Measurements from ENCODE around the gene SBNO1. TPM values are rescaled to one million over a fixed set of nuclear protein-coding genes. Genes with fewer than 3 reads are reported as not detected.
"Not testable (repeated sequence)": the region's sequence is repeated elsewhere in the genome, so short reads cannot be mapped to it uniquely, and the experiment has no call there.

SBNO1 gene
- total RNA-seq, 1 donor from 2014 or later, result 11.5 TPM

DNA sequence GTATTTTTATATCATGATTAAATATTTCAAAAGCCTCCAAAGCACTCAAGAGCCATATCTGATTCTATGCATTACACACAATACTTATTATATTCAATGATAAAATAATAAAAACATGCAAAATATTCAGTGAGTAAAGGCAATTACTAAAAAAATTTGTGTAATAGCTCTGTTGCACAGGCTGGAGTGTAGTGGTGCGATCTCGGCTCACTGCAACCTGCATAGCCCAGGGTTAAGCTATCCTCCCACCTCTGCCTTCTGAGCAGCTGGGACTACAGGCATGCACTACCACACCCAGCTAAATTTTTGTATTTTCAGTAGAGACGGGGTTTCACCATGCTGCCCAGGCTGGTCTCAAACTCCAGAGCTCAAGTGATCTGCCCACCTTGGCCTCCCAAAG is 45.4 kb downstream of the SBNO1 start:
- Histone ChIP-seq H3K27me3 (ENCODE audit: control insufficient read depth in 3 of 3, insufficient read depth in 3 of 3, low read length in 3 of 3) (no peaks in the 10 kb centered on the region), H3K36me3 (ENCODE audit: control insufficient read depth in 3 of 3, insufficient read depth in 3 of 3, low read length in 3 of 3) (peaks cover 43 to 77% (median 74%) of the 10 kb centered on the region in 3 donors), H3K4me1 (ENCODE audit: control insufficient read depth in 3 of 3, insufficient read depth in 3 of 3, low read length in 3 of 3) (no peaks in the 10 kb centered on the region), H3K9me3 (ENCODE audit: control insufficient read depth in 3 of 3, low read length in 3 of 3) (no peaks in the 10 kb centered on the region), H3K9ac (ENCODE audit: low read depth in 1 of 3, low read length in 3 of 3) (no peak overlapping the region), H3K4me3 (ENCODE audit: low read length in 3 of 3) (no peak overlapping the region), H3K27ac (ENCODE audit: low read depth, low read length) (no peak overlapping the region)

GRCh38 chr12:123313046-123313445 is 51.6 kb downstream of the SBNO1 start:
- H3K4me3 ChIP-seq (ENCODE audit: low read length in 3 of 3); H3K9me3 ChIP-seq (ENCODE audit: control insufficient read depth in 3 of 3, low read length in 3 of 3); H3K27ac ChIP-seq (ENCODE audit: low read depth, low read length); H3K27me3 ChIP-seq (ENCODE audit: control insufficient read depth in 3 of 3, insufficient read depth in 3 of 3, low read length in 3 of 3); H3K9ac ChIP-seq (ENCODE audit: low read depth in 1 of 3, low read length in 3 of 3); H3K4me1 ChIP-seq (ENCODE audit: control insufficient read depth in 3 of 3, insufficient read depth in 3 of 3, low read length in 3 of 3): not testable (repeated sequence)
- peaks cover 40 to 62% (median 59%) of the 10 kb centered on the region in 3 donors for H3K36me3 ChIP-seq (ENCODE audit: control insufficient read depth in 3 of 3, insufficient read depth in 3 of 3, low read length in 3 of 3)

DNA sequence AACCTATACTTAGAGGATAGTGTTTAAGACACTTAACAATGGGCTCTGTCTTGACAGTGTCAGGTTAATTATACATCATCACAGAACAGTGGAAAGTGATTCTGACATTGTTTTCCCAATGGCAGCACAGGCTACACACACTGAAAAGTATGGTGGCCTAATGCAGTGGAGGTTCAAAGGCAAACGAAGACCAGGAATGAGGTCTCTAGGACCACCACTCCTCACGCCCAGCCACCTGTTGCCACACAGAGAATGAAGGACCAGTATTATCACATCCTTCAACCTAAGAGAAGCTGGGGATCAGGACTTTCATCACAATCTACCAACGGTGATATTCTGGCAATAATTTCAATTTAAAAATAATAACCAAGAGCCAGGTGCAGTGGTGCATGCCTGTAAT is 58.4 kb downstream of the SBNO1 start:
- Histone ChIP-seq H3K36me3 (ENCODE audit: control insufficient read depth in 3 of 3, insufficient read depth in 3 of 3, low read length in 3 of 3) (peaks cover 30 to 69% (median 62%) of the 10 kb centered on the region in 3 donors), H3K27me3 (ENCODE audit: control insufficient read depth in 3 of 3, insufficient read depth in 3 of 3, low read length in 3 of 3) (no peaks in the 10 kb centered on the region), H3K9ac (ENCODE audit: low read depth in 1 of 3, low read length in 3 of 3) (no peak overlapping the region), H3K27ac (ENCODE audit: low read depth, low read length) (no peak overlapping the region), H3K4me1 (ENCODE audit: control insufficient read depth in 3 of 3, insufficient read depth in 3 of 3, low read length in 3 of 3) (no peaks in the 10 kb centered on the region), H3K9me3 (ENCODE audit: control insufficient read depth in 3 of 3, low read length in 3 of 3) (no peaks in the 10 kb centered on the region), H3K4me3 (ENCODE audit: low read length in 3 of 3) (no peak overlapping the region)

DNA sequence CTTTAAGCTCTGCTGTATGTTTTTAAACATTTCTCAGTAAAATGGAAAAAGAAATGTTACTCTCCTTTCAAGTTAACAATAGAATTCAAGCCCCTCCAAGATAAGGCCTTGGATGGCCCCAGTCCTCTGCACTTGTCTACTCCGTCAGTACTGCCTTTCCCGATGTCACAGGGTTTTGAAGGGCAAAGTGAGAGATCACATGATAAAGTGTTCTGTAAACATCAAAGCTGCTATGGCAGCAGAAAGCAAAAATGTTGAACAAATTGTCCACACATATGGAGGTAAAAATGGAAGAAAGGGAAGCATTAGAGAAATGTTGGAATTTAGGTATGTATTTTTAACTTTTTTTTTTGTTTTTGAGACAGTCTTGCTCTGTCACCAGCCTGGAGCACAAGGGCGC is 59.5 kb downstream of the SBNO1 start:
- Histone ChIP-seq H3K36me3 (ENCODE audit: control insufficient read depth in 3 of 3, insufficient read depth in 3 of 3, low read length in 3 of 3) (peaks cover 27 to 63% (median 56%) of the 10 kb centered on the region in 3 donors), H3K27ac (ENCODE audit: low read depth, low read length) (no peak overlapping the region), H3K9ac (ENCODE audit: low read depth in 1 of 3, low read length in 3 of 3) (no peak overlapping the region)

GRCh38 chr12:123293178-123293760 is 71.4 kb downstream of the SBNO1 start:
- Histone ChIP-seq H3K27ac (ENCODE audit: low read depth, low read length) (no peak overlapping the region), H3K9ac (ENCODE audit: low read depth in 1 of 3, low read length in 3 of 3) (no peak overlapping the region), H3K36me3 (ENCODE audit: control insufficient read depth in 3 of 3, insufficient read depth in 3 of 3, low read length in 3 of 3) (peaks cover 26 to 52% (median 50%) of the 10 kb centered on the region in 3 donors), H3K27me3 (ENCODE audit: control insufficient read depth in 3 of 3, insufficient read depth in 3 of 3, low read length in 3 of 3) (no peaks in the 10 kb centered on the region), H3K4me1 (ENCODE audit: control insufficient read depth in 3 of 3, insufficient read depth in 3 of 3, low read length in 3 of 3) (no peaks in the 10 kb centered on the region), H3K9me3 (ENCODE audit: control insufficient read depth in 3 of 3, low read length in 3 of 3) (no peaks in the 10 kb centered on the region), H3K4me3 (ENCODE audit: low read length in 3 of 3) (no peak overlapping the region)

More for the DNA sequence above, 59.5 kb downstream of the SBNO1 start:
- no peaks in the 10 kb centered on the region for H3K4me1 ChIP-seq (ENCODE audit: control insufficient read depth in 3 of 3, insufficient read depth in 3 of 3, low read length in 3 of 3)
- H3K9me3 ChIP-seq (ENCODE audit: control insufficient read depth in 3 of 3, low read length in 3 of 3), result no peaks in the 10 kb centered on the region
- no peak overlapping the region for H3K4me3 ChIP-seq (ENCODE audit: low read length in 3 of 3)
- no peaks in the 10 kb centered on the region for H3K27me3 ChIP-seq (ENCODE audit: control insufficient read depth in 3 of 3, insufficient read depth in 3 of 3, low read length in 3 of 3)

DNA sequence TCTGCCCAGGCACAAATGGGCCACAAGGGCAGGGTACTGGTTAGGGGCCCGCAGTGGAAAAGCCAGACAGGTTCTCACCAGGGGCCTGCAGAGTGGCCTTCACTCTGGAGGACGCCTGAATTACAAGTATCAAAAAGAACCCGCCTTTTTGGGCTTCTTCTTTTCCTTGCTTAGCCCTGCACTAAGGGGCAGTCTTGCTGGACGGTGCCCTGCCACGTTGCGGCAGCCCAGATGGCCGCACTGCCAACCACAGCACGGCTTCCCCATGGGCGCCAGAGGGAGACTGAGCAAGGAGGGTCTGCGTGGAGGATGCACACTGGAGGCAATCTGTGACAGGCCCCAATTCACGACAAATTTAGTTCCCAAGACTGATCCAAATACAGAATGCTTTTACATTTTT is 74.7 kb downstream of the SBNO1 start:
- Histone ChIP-seq H3K4me3 (ENCODE audit: low read length in 3 of 3) (no peak overlapping the region), H3K27ac (ENCODE audit: low read depth, low read length) (no peak overlapping the region), H3K4me1 (ENCODE audit: control insufficient read depth in 3 of 3, insufficient read depth in 3 of 3, low read length in 3 of 3) (no peaks in the 10 kb centered on the region), H3K36me3 (ENCODE audit: control insufficient read depth in 3 of 3, insufficient read depth in 3 of 3, low read length in 3 of 3) (peaks cover 13 to 28% (median 25%) of the 10 kb centered on the region in 3 donors), H3K9me3 (ENCODE audit: control insufficient read depth in 3 of 3, low read length in 3 of 3) (no peaks in the 10 kb centered on the region), H3K9ac (ENCODE audit: low read depth in 1 of 3, low read length in 3 of 3) (no peak overlapping the region), H3K27me3 (ENCODE audit: control insufficient read depth in 3 of 3, insufficient read depth in 3 of 3, low read length in 3 of 3) (no peaks in the 10 kb centered on the region)

- Histone ChIP-seq H3K27me3 (ENCODE audit: control insufficient read depth in 3 of 3, insufficient read depth in 3 of 3, low read length in 3 of 3) (no peaks in the 10 kb centered on the region), H3K9ac (ENCODE audit: low read depth in 1 of 3, low read length in 3 of 3) (no peak overlapping the region), H3K4me1 (ENCODE audit: control insufficient read depth in 3 of 3, insufficient read depth in 3 of 3, low read length in 3 of 3) (no peaks in the 10 kb centered on the region), H3K36me3 (ENCODE audit: control insufficient read depth in 3 of 3, insufficient read depth in 3 of 3, low read length in 3 of 3) (peaks cover 8 to 22% (median 17%) of the 10 kb centered on the region in 3 donors), H3K9me3 (ENCODE audit: control insufficient read depth in 3 of 3, low read length in 3 of 3) (no peaks in the 10 kb centered on the region), H3K27ac (ENCODE audit: low read depth, low read length) (no peak overlapping the region), H3K4me3 (ENCODE audit: low read length in 3 of 3) (no peak overlapping the region)
Measured at GRCh38 chr12:123288751-123289346, 75.8 kb downstream of the SBNO1 start.

- Histone ChIP-seq H3K27ac (ENCODE audit: low read depth, low read length) (no peak overlapping the region), H3K9me3 (ENCODE audit: control insufficient read depth in 3 of 3, low read length in 3 of 3) (no peaks in the 10 kb centered on the region), H3K9ac (ENCODE audit: low read depth in 1 of 3, low read length in 3 of 3) (no peak overlapping the region), H3K36me3 (ENCODE audit: control insufficient read depth in 3 of 3, insufficient read depth in 3 of 3, low read length in 3 of 3) (peaks cover 2 to 9% (median 7%) of the 10 kb centered on the region in 3 donors), H3K27me3 (ENCODE audit: control insufficient read depth in 3 of 3, insufficient read depth in 3 of 3, low read length in 3 of 3) (no peaks in the 10 kb centered on the region), H3K4me1 (ENCODE audit: control insufficient read depth in 3 of 3, insufficient read depth in 3 of 3, low read length in 3 of 3) (no peaks in the 10 kb centered on the region), H3K4me3 (ENCODE audit: low read length in 3 of 3) (no peak overlapping the region)
Measured at GRCh38 chr12:123286652-123287373, 77.8 kb downstream of the SBNO1 start.

- no peak overlapping the region for H3K4me3 ChIP-seq (ENCODE audit: low read length in 3 of 3)
Measured at GRCh38 chr12:123284669-123285068, 80.0 kb downstream of the SBNO1 start.

DNA sequence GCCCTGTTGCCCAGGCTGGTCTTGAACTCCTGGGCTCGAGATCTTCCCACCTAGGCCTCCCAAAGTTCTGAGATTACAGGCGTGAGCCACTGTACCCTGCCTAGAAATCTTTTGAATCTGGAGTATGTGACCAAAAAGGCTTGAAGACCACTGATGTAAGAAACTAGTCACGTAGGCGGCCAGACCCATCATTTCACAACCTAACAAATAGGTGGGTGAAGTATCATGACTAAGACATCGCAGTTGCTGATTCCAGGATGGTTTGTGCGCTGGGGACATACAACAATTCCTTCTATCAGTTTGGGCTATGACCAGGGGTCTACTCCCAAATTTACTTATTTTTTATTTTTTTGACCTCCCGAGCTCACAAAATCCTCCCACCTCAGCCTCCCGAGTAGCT is 81.2 kb downstream of the SBNO1 start:
- no peak overlapping the region for H3K4me3 ChIP-seq (ENCODE audit: low read length in 3 of 3)
- no peaks in the 10 kb centered on the region for H3K9me3 ChIP-seq (ENCODE audit: control insufficient read depth in 3 of 3, low read length in 3 of 3)
- H3K36me3 ChIP-seq (ENCODE audit: control insufficient read depth in 3 of 3, insufficient read depth in 3 of 3, low read length in 3 of 3), result no peaks in the 10 kb centered on the region
- H3K27me3 ChIP-seq (ENCODE audit: control insufficient read depth in 3 of 3, insufficient read depth in 3 of 3, low read length in 3 of 3), result no peaks in the 10 kb centered on the region
- H3K9ac ChIP-seq (ENCODE audit: low read depth in 1 of 3, low read length in 3 of 3), result no peak overlapping the region
- no peaks in the 10 kb centered on the region for H3K4me1 ChIP-seq (ENCODE audit: control insufficient read depth in 3 of 3, insufficient read depth in 3 of 3, low read length in 3 of 3)
- no peak overlapping the region for H3K27ac ChIP-seq (ENCODE audit: low read depth, low read length)

More at GRCh38 chr12:123284669-123285068, 80.0 kb downstream of the SBNO1 start:
- no peaks in the 10 kb centered on the region for H3K4me1 ChIP-seq (ENCODE audit: control insufficient read depth in 3 of 3, insufficient read depth in 3 of 3, low read length in 3 of 3)
- H3K36me3 ChIP-seq (ENCODE audit: control insufficient read depth in 3 of 3, insufficient read depth in 3 of 3, low read length in 3 of 3), result peaks cover 0 to 3% (median 2%) of the 10 kb centered on the region in 3 donors
- no peaks in the 10 kb centered on the region for H3K27me3 ChIP-seq (ENCODE audit: control insufficient read depth in 3 of 3, insufficient read depth in 3 of 3, low read length in 3 of 3)
- no peak overlapping the region for H3K27ac ChIP-seq (ENCODE audit: low read depth, low read length)
- no peaks in the 10 kb centered on the region for H3K9me3 ChIP-seq (ENCODE audit: control insufficient read depth in 3 of 3, low read length in 3 of 3)
- no peak overlapping the region for H3K9ac ChIP-seq (ENCODE audit: low read depth in 1 of 3, low read length in 3 of 3)

Data from skeletal muscle tissue (tissue), 4 donors.